Astrocyte of the cerebellum (primary cell): Measurements from ENCODE around the gene PIK3IP1.

Source experiments
- DNase-seq: peaks from one replicate; pipeline ENCODE4 v3.0.0-alpha.2; 2011; ENCODE audit warnings: low read depth
- H3K4me3 ChIP-seq: 2 replicates; pipeline ENCODE4 v1.5.1; 2011; ENCODE audit warnings: mild to moderate bottlenecking, low read depth, low read length, moderate library complexity
- in situ Hi-C: cut with HindIII; loops from 2 replicates; pipeline ENCODE4 v1.10.0; 2017; ENCODE audit warnings: low sequenced_read_pairs
- TF ChIP-seq, protein P1 (sequence below): IDR thresholded peaks from 2 replicates; pipeline ENCODE4 v1.5.1; 2012; ENCODE audit warnings: low read length, low read depth, moderate library complexity, mild to moderate bottlenecking; ENCODE audit errors: missing control alignments

Gene PIK3IP1

DNA sequence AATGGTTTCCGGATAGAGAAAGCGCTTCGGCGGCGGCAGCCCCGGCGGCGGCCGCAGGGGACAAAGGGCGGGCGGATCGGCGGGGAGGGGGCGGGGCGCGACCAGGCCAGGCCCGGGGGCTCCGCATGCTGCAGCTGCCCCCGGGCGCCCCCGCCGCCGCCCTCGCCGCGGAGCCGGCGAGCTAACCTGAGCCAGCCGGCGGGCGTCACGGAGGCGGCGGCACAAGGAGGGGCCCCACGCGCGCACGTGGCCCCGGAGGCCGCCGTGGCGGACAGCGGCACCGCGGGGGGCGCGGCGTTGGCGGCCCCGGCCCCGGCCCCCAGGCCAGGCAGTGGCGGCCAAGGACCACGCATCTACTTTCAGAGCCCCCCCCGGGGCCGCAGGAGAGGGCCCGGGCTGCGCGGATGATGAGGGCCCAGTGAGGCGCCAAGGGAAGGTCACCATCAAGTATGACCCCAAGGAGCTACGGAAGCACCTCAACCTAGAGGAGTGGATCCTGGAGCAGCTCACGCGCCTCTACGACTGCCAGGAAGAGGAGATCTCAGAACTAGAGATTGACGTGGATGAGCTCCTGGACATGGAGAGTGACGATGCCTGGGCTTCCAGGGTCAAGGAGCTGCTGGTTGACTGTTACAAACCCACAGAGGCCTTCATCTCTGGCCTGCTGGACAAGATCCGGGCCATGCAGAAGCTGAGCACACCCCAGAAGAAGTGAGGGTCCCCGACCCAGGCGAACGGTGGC, 15.7 kb downstream of the PIK3IP1 start:
- no peak overlapping the region for H3K4me3 ChIP-seq
- in situ Hi-C loops = loop anchor here (5.0 kb wide), 1 partner anchor 69 kb away; no protein-coding TSS in a partner anchor
- no peak for DNase-seq
- TF ChIP-seq, protein P1, sequence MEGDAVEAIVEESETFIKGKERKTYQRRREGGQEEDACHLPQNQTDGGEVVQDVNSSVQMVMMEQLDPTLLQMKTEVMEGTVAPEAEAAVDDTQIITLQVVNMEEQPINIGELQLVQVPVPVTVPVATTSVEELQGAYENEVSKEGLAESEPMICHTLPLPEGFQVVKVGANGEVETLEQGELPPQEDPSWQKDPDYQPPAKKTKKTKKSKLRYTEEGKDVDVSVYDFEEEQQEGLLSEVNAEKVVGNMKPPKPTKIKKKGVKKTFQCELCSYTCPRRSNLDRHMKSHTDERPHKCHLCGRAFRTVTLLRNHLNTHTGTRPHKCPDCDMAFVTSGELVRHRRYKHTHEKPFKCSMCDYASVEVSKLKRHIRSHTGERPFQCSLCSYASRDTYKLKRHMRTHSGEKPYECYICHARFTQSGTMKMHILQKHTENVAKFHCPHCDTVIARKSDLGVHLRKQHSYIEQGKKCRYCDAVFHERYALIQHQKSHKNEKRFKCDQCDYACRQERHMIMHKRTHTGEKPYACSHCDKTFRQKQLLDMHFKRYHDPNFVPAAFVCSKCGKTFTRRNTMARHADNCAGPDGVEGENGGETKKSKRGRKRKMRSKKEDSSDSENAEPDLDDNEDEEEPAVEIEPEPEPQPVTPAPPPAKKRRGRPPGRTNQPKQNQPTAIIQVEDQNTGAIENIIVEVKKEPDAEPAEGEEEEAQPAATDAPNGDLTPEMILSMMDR = no peak

DNA sequence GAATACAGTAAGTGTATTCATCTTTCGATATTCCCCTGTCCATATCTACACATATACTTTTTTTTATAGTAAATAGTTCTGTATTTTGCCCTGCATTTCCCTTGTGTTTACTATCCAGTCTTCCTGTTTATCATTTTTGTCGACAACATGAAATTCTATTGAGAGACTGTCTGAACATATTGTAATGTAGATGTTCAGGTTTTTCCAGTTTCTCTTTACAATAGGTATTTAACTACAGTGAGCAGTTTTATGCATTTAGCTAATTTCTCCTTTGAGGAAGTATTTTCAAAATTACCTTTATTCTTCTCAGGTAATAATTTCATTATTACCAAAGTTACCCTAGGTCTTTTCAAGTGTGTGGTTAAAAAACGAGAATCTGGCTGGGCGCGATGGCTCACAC, 16.7 kb downstream of the PIK3IP1 start:
- H3K4me3 ChIP-seq = no peak overlapping the region
- in situ Hi-C loops = loop anchor here (5.0 kb wide), 1 partner anchor 68 kb away; no protein-coding TSS in a partner anchor
- no peak for DNase-seq
- TF ChIP-seq, protein P1 = no peak

DNA sequence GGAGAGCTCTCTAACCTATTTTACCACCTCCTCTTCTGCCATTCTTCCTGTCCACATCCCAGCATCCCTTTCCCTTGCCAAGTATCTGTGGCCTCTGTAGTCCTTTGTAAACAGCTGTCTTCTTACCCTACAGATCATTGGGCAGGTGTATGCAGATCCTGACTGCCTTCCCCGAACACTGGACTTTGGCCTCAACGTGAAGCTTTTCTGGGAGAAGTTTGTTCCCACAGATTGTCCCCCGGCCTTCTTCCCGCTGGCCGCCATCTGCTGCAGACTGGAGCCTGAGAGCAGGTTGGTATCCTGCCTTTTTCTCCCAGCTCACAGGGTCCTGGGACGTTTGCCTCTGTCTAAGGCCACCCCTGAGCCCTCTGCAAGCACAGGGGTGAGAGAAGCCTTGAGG, 17.3 kb downstream of the PIK3IP1 start:
- no peak overlapping the region for H3K4me3 ChIP-seq
- no peak for DNase-seq
- TF ChIP-seq, protein P1 = no peak
- in situ Hi-C loops = loop anchor here (5.0 kb wide), 1 partner anchor 68 kb away; no protein-coding TSS in a partner anchor

DNA sequence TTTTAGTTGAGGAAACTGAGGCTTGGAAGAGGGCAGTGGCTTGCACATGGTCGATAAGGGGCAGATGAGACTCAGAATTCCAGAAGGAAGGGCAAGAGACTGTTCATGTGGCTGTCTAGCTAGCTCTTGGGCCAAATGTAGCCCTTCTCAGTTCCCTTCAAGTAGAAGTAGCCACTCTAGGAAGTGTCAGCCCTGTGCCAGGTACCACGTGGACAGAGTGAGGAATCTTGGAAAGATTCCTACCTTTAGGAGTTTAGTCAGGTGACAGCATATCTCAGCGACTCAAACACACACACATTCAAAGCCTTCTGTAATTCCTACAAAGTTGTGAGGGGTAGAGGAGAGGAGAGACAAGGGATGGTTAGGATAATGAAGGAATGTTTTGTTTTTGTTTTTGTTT, 18.3 kb downstream of the PIK3IP1 start:
- no peak overlapping the region for H3K4me3 ChIP-seq
- TF ChIP-seq, protein P1 = no peak
- DNase-seq = no peak
- in situ Hi-C loops = no loop called here

DNA sequence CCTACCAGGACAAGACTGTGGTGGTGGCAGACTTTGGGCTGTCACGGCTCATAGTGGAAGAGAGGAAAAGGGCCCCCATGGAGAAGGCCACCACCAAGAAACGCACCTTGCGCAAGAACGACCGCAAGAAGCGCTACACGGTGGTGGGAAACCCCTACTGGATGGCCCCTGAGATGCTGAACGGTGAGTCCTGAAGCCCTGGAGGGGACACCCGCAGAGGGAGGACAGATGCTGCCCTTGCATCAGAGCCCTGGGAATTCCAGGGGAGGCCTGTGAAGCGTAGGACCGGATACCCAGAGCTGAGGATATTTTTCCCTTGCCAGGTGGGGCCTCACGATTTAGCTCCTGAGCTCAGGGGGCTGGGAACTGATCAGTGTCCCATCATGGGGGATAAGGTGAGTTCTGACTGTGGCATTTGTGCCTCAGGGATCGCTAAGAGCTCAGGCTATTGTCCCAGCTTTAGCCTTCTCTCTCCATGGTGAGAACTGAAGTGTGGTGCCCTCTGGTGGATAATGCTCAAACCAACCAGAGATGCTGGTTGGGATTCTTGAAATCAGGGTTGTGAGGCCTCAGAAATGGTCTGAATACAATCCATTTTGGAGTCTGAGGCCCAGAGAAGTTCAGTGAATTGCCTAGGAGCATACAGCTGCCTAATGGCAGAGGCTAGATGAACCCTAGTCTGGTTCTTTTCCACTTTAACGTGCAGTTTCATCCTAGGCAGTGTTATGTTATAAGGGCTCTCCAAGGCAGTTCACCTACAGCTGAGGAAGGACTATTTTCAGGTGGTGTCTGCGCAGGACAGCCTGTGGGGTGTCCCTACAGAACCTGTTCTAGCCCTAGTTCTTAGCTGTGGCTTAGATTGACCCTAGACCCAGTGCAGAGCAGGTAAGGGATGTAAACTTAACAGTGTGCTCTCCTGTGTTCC, 19.5 kb downstream of the PIK3IP1 start:
- DNase-seq = peak; percentile 48
- in situ Hi-C loops = no loop called here
- TF ChIP-seq, protein P1 = peak; percentile 80
- no peak overlapping the region for H3K4me3 ChIP-seq

DNA sequence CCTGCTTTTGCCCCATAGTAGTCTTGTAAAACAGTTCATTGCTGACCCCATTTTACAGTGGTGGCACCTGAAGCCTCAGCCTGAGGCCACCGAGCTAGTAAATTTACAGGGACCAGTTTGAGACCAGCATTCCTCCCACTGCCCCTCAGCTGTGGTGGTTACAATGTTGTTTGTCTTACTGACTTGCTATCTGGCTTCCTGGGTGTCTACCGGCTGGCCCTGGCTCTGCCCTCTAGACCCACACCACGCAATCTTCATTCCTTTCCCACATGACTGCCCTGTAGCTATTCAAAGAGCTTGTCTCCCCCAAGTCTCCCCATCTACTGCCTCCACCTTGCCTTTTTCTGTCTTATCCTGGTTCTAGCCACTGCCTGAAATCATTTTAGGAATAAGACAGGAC, 20.8 kb downstream of the PIK3IP1 start:
- in situ Hi-C loops = no loop called here
- no peak for DNase-seq
- TF ChIP-seq, protein P1 = no peak
- no peak overlapping the region for H3K4me3 ChIP-seq
